ENCODE results near the gene SNX20.

The SNX20 gene

GRCh38 chr16:50681021-50681885, at the start of gene SNX20:
Gene SNX20 (minus strand): TSS chr16:50681312. CDS start chr16:50677526, 3,786 bp downstream.
- H3K36me3 ChIP-seq (ENCODE audit: control insufficient read depth, insufficient read depth, low read length): no peaks in the 10 kb centered on the region
- no peaks in the 10 kb centered on the region for H3K27me3 ChIP-seq (ENCODE audit: control insufficient read depth, insufficient read depth, low read length)
- H3K9ac ChIP-seq (ENCODE audit: low read length): no peak within 1 kb of the TSS
- H3K27ac ChIP-seq (ENCODE audit: low read depth, low read length): no peak within 1 kb of the TSS
- peak within 1 kb of the TSS; percentile 51 for H3K4me3 ChIP-seq (ENCODE audit: low read length)
- H3K4me1 ChIP-seq (ENCODE audit: control insufficient read depth, insufficient read depth, low read length): no peaks in the 10 kb centered on the region

- Histone ChIP-seq H3K4me3 (ENCODE audit: low read length) (no peak overlapping the region), H3K27me3 (ENCODE audit: control insufficient read depth, insufficient read depth, low read length) (no peaks in the 10 kb centered on the region), H3K9ac (ENCODE audit: low read length) (no peak overlapping the region), H3K4me1 (ENCODE audit: control insufficient read depth, insufficient read depth, low read length) (no peaks in the 10 kb centered on the region), H3K36me3 (ENCODE audit: control insufficient read depth, insufficient read depth, low read length) (no peaks in the 10 kb centered on the region), H3K27ac (ENCODE audit: low read depth, low read length) (no peak overlapping the region)
Observed at GRCh38 chr16:50724306-50724705, 43.2 kb upstream of the SNX20 start.

- Histone ChIP-seq H3K4me1 (ENCODE audit: control insufficient read depth, insufficient read depth, low read length) (no peaks in the 10 kb centered on the region), H3K4me3 (ENCODE audit: low read length) (no peak overlapping the region), H3K9ac (ENCODE audit: low read length) (no peak overlapping the region), H3K36me3 (ENCODE audit: control insufficient read depth, insufficient read depth, low read length) (no peaks in the 10 kb centered on the region), H3K27ac (ENCODE audit: low read depth, low read length) (no peak overlapping the region), H3K27me3 (ENCODE audit: control insufficient read depth, insufficient read depth, low read length) (no peaks in the 10 kb centered on the region)
Observed at GRCh38 chr16:50722960-50723359, 41.8 kb upstream of the SNX20 start.

DNA sequence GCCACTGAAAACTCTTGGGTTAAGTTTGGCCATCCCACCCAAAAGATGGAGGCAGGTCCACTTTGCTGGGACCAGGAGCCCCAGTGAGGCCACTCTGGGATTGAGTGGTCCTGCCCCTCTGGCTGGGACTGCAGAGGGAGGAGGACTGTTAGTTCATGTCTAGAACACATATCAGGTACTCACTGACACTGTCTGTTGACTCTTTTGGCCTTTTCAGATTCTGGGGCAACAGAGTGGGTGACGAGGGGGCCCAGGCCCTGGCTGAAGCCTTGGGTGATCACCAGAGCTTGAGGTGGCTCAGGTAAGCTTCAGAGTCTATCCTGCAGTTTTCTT, 41.3 kb upstream of the SNX20 start:
- Histone ChIP-seq H3K4me1 (ENCODE audit: control insufficient read depth, insufficient read depth, low read length) (no peaks in the 10 kb centered on the region), H3K4me3 (ENCODE audit: low read length) (no peak overlapping the region), H3K27me3 (ENCODE audit: control insufficient read depth, insufficient read depth, low read length) (no peaks in the 10 kb centered on the region), H3K36me3 (ENCODE audit: control insufficient read depth, insufficient read depth, low read length) (no peaks in the 10 kb centered on the region), H3K27ac (ENCODE audit: low read depth, low read length) (no peak overlapping the region), H3K9ac (ENCODE audit: low read length) (no peak overlapping the region)

- H3K4me1 ChIP-seq (ENCODE audit: control insufficient read depth, insufficient read depth, low read length): no peaks in the 10 kb centered on the region
- H3K9ac ChIP-seq (ENCODE audit: low read length): no peak overlapping the region
- H3K4me3 ChIP-seq (ENCODE audit: low read length): no peak overlapping the region
- no peak overlapping the region for H3K27ac ChIP-seq (ENCODE audit: low read depth, low read length)
- no peaks in the 10 kb centered on the region for H3K27me3 ChIP-seq (ENCODE audit: control insufficient read depth, insufficient read depth, low read length)
- no peaks in the 10 kb centered on the region for H3K36me3 ChIP-seq (ENCODE audit: control insufficient read depth, insufficient read depth, low read length)
Observed at GRCh38 chr16:50721549-50722404, 40.7 kb upstream of the SNX20 start.

DNA sequence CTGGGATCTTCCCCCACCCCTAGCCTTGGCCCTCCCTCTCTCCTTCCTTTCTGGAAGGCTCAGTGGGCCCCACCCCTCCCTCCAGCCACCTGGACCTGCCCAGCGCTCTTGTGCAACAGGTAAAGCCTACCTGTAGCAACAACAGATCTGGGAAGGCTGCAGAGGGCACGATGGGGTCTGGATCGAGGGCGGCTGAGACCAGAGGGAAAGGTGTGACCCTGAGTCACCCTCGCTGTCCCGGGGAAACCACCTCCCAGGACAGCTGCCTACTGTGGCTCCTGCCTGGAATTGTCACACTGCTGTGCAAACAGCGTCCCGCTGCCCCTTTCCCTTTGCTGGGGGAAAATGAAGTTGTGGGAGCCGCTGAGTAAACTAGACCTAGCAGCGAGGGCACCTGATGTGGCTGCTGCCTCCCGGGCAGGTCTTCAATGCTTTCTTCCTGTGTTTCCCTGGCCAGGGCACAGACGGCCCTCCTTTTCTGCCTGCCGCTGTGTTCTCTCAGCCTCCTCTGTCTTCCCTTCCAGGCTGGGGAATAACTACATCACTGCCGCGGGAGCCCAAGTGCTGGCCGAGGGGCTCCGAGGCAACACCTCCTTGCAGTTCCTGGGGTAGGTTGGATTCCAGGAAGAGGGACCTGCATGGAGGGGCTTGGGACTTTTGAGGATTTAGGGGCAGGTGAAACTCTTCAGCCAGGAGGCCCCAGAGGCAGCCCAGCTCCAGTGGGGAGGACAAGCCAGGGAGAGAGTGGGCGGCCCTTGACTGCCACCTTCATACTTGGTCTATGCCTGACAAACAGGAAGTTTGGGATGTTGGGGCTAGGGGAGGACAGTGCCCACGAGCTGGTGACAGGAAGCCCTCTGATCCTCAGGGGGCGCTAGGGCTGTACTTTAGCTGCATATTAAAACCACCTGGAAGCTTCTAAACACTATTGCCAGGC, 38.6 kb upstream of the SNX20 start:
- Histone ChIP-seq H3K9ac (ENCODE audit: low read length) (no peak overlapping the region), H3K4me3 (ENCODE audit: low read length) (peak overlapping the region; percentile 13), H3K27me3 (ENCODE audit: control insufficient read depth, insufficient read depth, low read length) (no peaks in the 10 kb centered on the region), H3K4me1 (ENCODE audit: control insufficient read depth, insufficient read depth, low read length) (no peaks in the 10 kb centered on the region), H3K27ac (ENCODE audit: low read depth, low read length) (no peak overlapping the region), H3K36me3 (ENCODE audit: control insufficient read depth, insufficient read depth, low read length) (no peaks in the 10 kb centered on the region)

- H3K36me3 ChIP-seq (ENCODE audit: control insufficient read depth, insufficient read depth, low read length): no peaks in the 10 kb centered on the region
- no peaks in the 10 kb centered on the region for H3K27me3 ChIP-seq (ENCODE audit: control insufficient read depth, insufficient read depth, low read length)
- H3K27ac ChIP-seq (ENCODE audit: low read depth, low read length): no peak overlapping the region
- no peak overlapping the region for H3K9ac ChIP-seq (ENCODE audit: low read length)
- H3K4me1 ChIP-seq (ENCODE audit: control insufficient read depth, insufficient read depth, low read length): no peaks in the 10 kb centered on the region
- no peak overlapping the region for H3K4me3 ChIP-seq (ENCODE audit: low read length)
Observed at GRCh38 chr16:50718761-50719400, 37.8 kb upstream of the SNX20 start.

- H3K4me3 ChIP-seq (ENCODE audit: low read length): no peak overlapping the region
- H3K9ac ChIP-seq (ENCODE audit: low read length): no peak overlapping the region
- H3K4me1 ChIP-seq (ENCODE audit: control insufficient read depth, insufficient read depth, low read length): no peaks in the 10 kb centered on the region
- no peaks in the 10 kb centered on the region for H3K36me3 ChIP-seq (ENCODE audit: control insufficient read depth, insufficient read depth, low read length)
- H3K27ac ChIP-seq (ENCODE audit: low read depth, low read length): no peak overlapping the region
- no peaks in the 10 kb centered on the region for H3K27me3 ChIP-seq (ENCODE audit: control insufficient read depth, insufficient read depth, low read length)
Observed at GRCh38 chr16:50718061-50718760, 37.1 kb upstream of the SNX20 start.

DNA sequence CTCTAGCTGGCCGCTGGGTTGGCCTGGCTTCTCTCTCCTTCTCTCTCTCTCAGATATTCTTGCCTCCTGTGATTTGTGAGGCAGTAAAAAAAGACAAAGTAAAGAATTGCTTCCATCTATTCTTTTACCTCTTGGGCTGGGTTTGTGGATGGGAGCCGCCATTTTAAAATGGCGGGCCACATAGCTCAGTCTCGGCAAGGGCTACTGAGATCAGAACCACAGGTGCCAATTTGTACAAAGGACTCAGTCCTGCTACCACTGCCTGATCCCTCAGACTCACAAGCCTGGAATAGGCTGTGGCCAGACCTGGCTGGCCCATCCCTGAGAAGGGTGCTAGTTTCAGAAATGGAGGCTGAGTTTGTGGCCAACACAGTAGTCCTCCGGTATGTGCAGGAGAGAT, 36.4 kb upstream of the SNX20 start:
- no peaks in the 10 kb centered on the region for H3K36me3 ChIP-seq (ENCODE audit: control insufficient read depth, insufficient read depth, low read length)
- no peak overlapping the region for H3K9ac ChIP-seq (ENCODE audit: low read length)
- H3K4me3 ChIP-seq (ENCODE audit: low read length): no peak overlapping the region
- H3K4me1 ChIP-seq (ENCODE audit: control insufficient read depth, insufficient read depth, low read length): no peaks in the 10 kb centered on the region
- no peaks in the 10 kb centered on the region for H3K27me3 ChIP-seq (ENCODE audit: control insufficient read depth, insufficient read depth, low read length)
- no peak overlapping the region for H3K27ac ChIP-seq (ENCODE audit: low read depth, low read length)

DNA sequence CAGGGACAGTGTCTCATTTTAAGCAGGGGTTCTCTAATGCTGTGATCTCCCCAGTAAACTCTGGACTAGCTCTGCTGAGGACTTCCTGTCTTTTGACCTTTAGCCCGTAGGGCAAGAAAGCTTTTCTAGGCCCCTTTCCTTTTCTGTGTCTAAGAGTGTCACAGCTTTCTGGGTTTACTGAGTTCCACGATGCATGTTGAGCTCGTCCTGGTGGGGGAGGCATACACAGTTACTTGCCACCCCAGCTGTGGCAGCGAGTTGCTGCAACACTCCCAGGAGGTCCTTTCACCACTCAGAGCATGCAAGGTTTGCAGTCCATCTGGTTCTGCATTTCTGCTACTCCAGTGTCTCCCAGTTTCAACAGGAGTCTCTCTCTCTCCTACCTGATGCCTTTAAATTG, 36.0 kb upstream of the SNX20 start:
- no peaks in the 10 kb centered on the region for H3K36me3 ChIP-seq (ENCODE audit: control insufficient read depth, insufficient read depth, low read length)
- no peak overlapping the region for H3K27ac ChIP-seq (ENCODE audit: low read depth, low read length)
- no peaks in the 10 kb centered on the region for H3K4me1 ChIP-seq (ENCODE audit: control insufficient read depth, insufficient read depth, low read length)
- no peak overlapping the region for H3K4me3 ChIP-seq (ENCODE audit: low read length)
- H3K27me3 ChIP-seq (ENCODE audit: control insufficient read depth, insufficient read depth, low read length): no peaks in the 10 kb centered on the region
- H3K9ac ChIP-seq (ENCODE audit: low read length): no peak overlapping the region

DNA sequence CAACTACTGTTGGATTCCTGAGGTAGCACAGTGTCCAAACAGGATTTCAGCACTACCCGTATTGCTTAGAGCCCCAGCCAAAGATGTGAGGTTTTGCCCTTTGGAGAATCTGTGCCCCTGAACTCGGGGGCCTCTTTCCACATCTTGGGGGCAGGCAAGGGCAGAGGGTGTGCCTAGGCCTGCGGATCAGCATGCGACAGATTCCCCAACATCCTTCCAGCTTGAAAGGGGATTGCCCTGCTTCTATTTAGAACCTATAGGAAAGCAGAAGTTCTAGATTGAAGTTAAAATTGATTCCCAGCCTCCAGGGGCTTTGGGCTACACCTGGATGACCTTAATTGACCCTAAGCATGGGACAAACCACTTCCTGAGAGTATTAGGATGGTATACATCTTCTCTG, 31.8 kb upstream of the SNX20 start:
- no peaks in the 10 kb centered on the region for H3K36me3 ChIP-seq (ENCODE audit: control insufficient read depth, insufficient read depth, low read length)
- H3K27me3 ChIP-seq (ENCODE audit: control insufficient read depth, insufficient read depth, low read length): no peaks in the 10 kb centered on the region
- no peak overlapping the region for H3K9ac ChIP-seq (ENCODE audit: low read length)
- no peak overlapping the region for H3K27ac ChIP-seq (ENCODE audit: low read depth, low read length)
- no peak overlapping the region for H3K4me3 ChIP-seq (ENCODE audit: low read length)
- no peaks in the 10 kb centered on the region for H3K4me1 ChIP-seq (ENCODE audit: control insufficient read depth, insufficient read depth, low read length)
